Panc1 (cell line): ENCODE data around the gene IDI2. TPM values are rescaled to one million over a fixed set of nuclear protein-coding genes. Genes with fewer than 3 reads are reported as not detected.

ENCODE experiments used
- ATAC-seq: fragments of 200-7000 bp; cut with Tn5 transposase; 2 replicates; pipeline ENCODE4 v1.9.1; 2020; ENCODE audit warnings: mild to moderate bottlenecking, moderate library complexity
- Bru-seq: library from RNA; stranded (reverse); fragments of 400-500 nt; gene quantifications from one replicate; lab custom pipeline; 2021; lab: Mats Ljungman, UMichigan
- BruChase-seq, 2 experiments: library from RNA; stranded (reverse); fragments of 400-500 nt; gene quantifications; one replicate each; lab custom pipeline; 2021; lab: Mats Ljungman, UMichigan
- BruUV-seq: library from RNA; stranded (reverse); fragments of 400-500 nt; replicated peaks from 2 replicates; lab custom pipeline; 2021; lab: Mats Ljungman, UMichigan
- CTCF ChIA-PET: fragments of 300-600 bp; sonication (Branson Sonifier 250); formaldehyde crosslinking; loops from one replicate; lab custom pipeline; 2022; ENCODE audit warnings: antibody characterized with exemption; lab: Charles Lee
- POLR2A ChIA-PET: fragments of 300-600 bp; sonication (Branson Sonifier 250); formaldehyde crosslinking; loops from one replicate; lab custom pipeline; 2022; ENCODE audit warnings: antibody characterized with exemption; lab: Charles Lee
- DNase-seq: peaks from one replicate; pipeline ENCODE4 v3.0.0-alpha.2; 2010; ENCODE audit warnings: low read depth, low spot score
- H3K27ac ChIP-seq: 2 replicates; pipeline ENCODE4 v1.5.1; 2011; ENCODE audit warnings: mild to moderate bottlenecking, low read length, inconsistent platforms
- H3K27me3 ChIP-seq: fragments of 200-500 bp; sonication (Bioruptor generic); 2 replicates; pipeline ENCODE4 v1.6.0; 2014; ENCODE audit warnings: low read length, inconsistent platforms; ENCODE audit not compliant: control insufficient read depth, insufficient read depth
- H3K36me3 ChIP-seq: fragments of 200-500 bp; sonication (Bioruptor generic); 2 replicates; pipeline ENCODE4 v1.5.1; 2014; ENCODE audit warnings: inconsistent platforms, mild to moderate bottlenecking, low read length, moderate library complexity; ENCODE audit not compliant: control insufficient read depth, insufficient read depth
- H3K4me1 ChIP-seq: 2 replicates; pipeline ENCODE4 v1.5.1; 2011; ENCODE audit warnings: inconsistent platforms, mild to moderate bottlenecking, low read length, moderate library complexity; ENCODE audit not compliant: control insufficient read depth, insufficient read depth
- H3K4me3 ChIP-seq, 2 experiments: 2 replicates each; pipeline ENCODE4 v1.5.1; 2011 to 2012; ENCODE audit warnings: low read depth in 2 of 2, low read length in 2 of 2, mild to moderate bottlenecking in 2 of 2, inconsistent platforms in 1 of 2, moderate library complexity in 1 of 2
- H3K9me3 ChIP-seq: fragments of 200-500 bp; sonication (Bioruptor generic); 2 replicates; pipeline ENCODE4 v1.5.1; 2014; ENCODE audit warnings: low read depth, mild to moderate bottlenecking, inconsistent platforms, low read length, moderate library complexity; ENCODE audit not compliant: control insufficient read depth, insufficient read depth
- POLR2AphosphoS5 ChIP-seq: IDR thresholded peaks from 2 replicates; pipeline ENCODE4 v1.6.1; 2012; ENCODE audit warnings: mild to moderate bottlenecking, low read depth, low read length, moderate library complexity
- REST ChIP-seq, 2 experiments: IDR thresholded peaks; 2 replicates each; pipeline ENCODE4 v1.6.1; 2011 to 2012; ENCODE audit warnings: low read depth in 2 of 2, control low read depth in 1 of 2, low read length in 1 of 2, mild to moderate bottlenecking in 1 of 2, moderate library complexity in 1 of 2; ENCODE audit not compliant: insufficient read depth in 1 of 2
- SIN3A ChIP-seq: IDR thresholded peaks from 2 replicates; pipeline ENCODE4 v1.6.1; 2012; ENCODE audit warnings: low read depth, mild to moderate bottlenecking, low read length, moderate library complexity, borderline replicate concordance; ENCODE audit not compliant: insufficient read depth
- TCF7L2 ChIP-seq: IDR thresholded peaks from 2 replicates; pipeline ENCODE4 v1.6.1; 2011; ENCODE audit warnings: mild to moderate bottlenecking, low read depth, low read length, inconsistent platforms
- in situ Hi-C: cut with HindIII; loops from 2 replicates; pipeline ENCODE4 v1.10.0; 2016; ENCODE audit warnings: low sequenced_read_pairs, low pct_unique_long_range_greater_than_20kb
- intact Hi-C: fragments of 100-400 bp; cut with micrococcal nuclease; formaldehyde crosslinking; loops from one replicate; pipeline ENCODE4 v1.10.0; 2022; ENCODE audit not compliant: unreplicated experiment
- long read RNA-seq: library from polyadenylated mRNA; unstranded; transcript quantifications from one replicate; pipeline ENCODE4 v2.0.0, GENCODE V29; 2021; ENCODE audit not compliant: unreplicated experiment
- polyA plus RNA-seq: library from polyadenylated mRNA; unstranded; fragments of >200 nt; gene quantifications from one replicate; pipeline ENCODE4 v1.2.1, GENCODE V29; 2012; ENCODE audit warnings: missing spikeins; ENCODE audit not compliant: insufficient read length
- total RNA-seq: library from RNA; stranded (reverse); gene quantifications from one replicate; pipeline ENCODE4 v1.2.1, GENCODE V29; 2021; ENCODE audit not compliant: unreplicated experiment
- TF ChIP-seq, protein P1 (sequence below): fragments of 450-650 bp; IDR thresholded peaks from 2 replicates; pipeline ENCODE4 v1.5.1; 2017; ENCODE audit warnings: mild to moderate bottlenecking

Gene IDI2
- total RNA-seq, result not detected
- polyA plus RNA-seq, result not detected
- Bru-seq, nascent RNA, result percentile 10 among the genes with signal in this experiment
- BruChase-seq, experiment 1, labeled RNA remaining after a 2-hour chase, result percentile 14 among the genes with signal in this experiment
- percentile 13 among the genes with signal in this experiment for BruChase-seq, experiment 2, labeled RNA remaining after a 6-hour chase
- long read RNA-seq, result 0 reads

- DNase-seq (no peak), ATAC-seq (no peak)
- no peak within 1 kb of the TSS for H3K27ac ChIP-seq
- H3K36me3 ChIP-seq, result no peaks in the 10 kb centered on the region
- in situ Hi-C loops, result no loop called here
- no peaks in the 10 kb centered on the region for H3K9me3 ChIP-seq
- CTCF ChIA-PET, result no interaction called here
- POLR2A ChIA-PET, result no interaction called here
- H3K4me3 ChIP-seq, result no peak within 1 kb of the TSS
- no TSS peak for BruUV-seq
- H3K27me3 ChIP-seq, result no peaks in the 10 kb centered on the region
- no peaks in the 10 kb centered on the region for H3K4me1 ChIP-seq
- intact Hi-C loops, result no loop called here
- TF ChIP-seq TCF7L2 (no peak), REST (IDR thresholded peaks at IDR 0.05; ENCODE audit: insufficient read depth in 1 of 2, low read depth in 2 of 2, low read length in 1 of 2) (no peak), SIN3A (no peak), POLR2AphosphoS5 (no peak)
- TF ChIP-seq, protein P1, sequence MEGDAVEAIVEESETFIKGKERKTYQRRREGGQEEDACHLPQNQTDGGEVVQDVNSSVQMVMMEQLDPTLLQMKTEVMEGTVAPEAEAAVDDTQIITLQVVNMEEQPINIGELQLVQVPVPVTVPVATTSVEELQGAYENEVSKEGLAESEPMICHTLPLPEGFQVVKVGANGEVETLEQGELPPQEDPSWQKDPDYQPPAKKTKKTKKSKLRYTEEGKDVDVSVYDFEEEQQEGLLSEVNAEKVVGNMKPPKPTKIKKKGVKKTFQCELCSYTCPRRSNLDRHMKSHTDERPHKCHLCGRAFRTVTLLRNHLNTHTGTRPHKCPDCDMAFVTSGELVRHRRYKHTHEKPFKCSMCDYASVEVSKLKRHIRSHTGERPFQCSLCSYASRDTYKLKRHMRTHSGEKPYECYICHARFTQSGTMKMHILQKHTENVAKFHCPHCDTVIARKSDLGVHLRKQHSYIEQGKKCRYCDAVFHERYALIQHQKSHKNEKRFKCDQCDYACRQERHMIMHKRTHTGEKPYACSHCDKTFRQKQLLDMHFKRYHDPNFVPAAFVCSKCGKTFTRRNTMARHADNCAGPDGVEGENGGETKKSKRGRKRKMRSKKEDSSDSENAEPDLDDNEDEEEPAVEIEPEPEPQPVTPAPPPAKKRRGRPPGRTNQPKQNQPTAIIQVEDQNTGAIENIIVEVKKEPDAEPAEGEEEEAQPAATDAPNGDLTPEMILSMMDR, result no peak
Measured at GRCh38 chr10:1025683-1026082, at the start of gene IDI2. Gene IDI2, minus strand, starts transcription at chr10:1025859. Its CDS starts 1,136 bp downstream, at chr10:1024723.

DNA sequence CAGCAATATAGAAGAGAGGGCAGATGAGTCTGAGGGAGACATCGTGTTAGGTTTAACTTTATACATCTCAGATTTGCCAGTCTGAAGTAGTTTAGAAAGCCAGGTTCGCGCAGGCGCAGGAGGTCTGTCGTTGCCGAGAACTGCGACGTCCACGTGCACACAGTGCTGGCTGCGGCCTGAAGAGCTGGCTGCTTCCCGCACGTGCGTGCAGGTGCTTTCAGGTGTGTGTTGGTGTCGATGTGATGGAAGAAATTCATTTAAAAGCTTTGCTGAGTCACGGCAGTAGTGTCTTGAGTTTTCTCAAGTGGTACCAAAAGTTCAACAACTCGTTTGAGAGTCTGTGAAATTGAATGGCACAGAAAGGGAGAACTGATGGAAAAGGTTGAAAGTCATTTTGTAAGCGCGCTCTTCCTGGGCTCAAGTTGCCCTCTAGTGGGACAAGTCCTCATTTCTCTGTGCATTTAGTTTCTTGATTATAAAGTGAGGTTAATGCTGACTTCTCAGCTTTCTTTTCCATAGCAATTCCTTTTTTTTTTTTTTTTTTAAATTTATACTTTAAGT is 49.2 kb upstream of the IDI2 start:
- CTCF ChIA-PET, result interaction anchor here (0.6 kb wide), 1 partner anchor 17 kb away, joined by 4 read pairs; no protein-coding TSS in a partner anchor
- Histone ChIP-seq H3K27me3 (no peaks in the 10 kb centered on the region), H3K4me3 (no peak overlapping the region), H3K27ac (no peak overlapping the region), H3K9me3 (no peaks in the 10 kb centered on the region), H3K4me1 (no peaks in the 10 kb centered on the region), H3K36me3 (no peaks in the 10 kb centered on the region; the same call in 1 of the 2 replicates)
- DNase-seq (no peak), ATAC-seq (peak; percentile 45; the same call in 1 of the 2 replicates)
- in situ Hi-C loops (no loop called here), intact Hi-C loops (no loop called here)
- POLR2A ChIA-PET, result interaction anchor here (0.6 kb wide), 1 partner anchor 11 kb away, joined by 5 read pairs; no protein-coding TSS in a partner anchor
- TF ChIP-seq TCF7L2 (no peak), REST (IDR thresholded peaks at IDR 0.05; ENCODE audit: insufficient read depth in 1 of 2, low read depth in 2 of 2, low read length in 1 of 2) (no peak), SIN3A (no peak)
- TF ChIP-seq, protein P1, result peak; percentile 43; the same call in 1 of the 2 replicates
- no TSS peak for BruUV-seq
